Neural cell (in vitro differentiated cells): Measurements from ENCODE around the gene CPNE6. TPM values are rescaled to one million over a fixed set of nuclear protein-coding genes. Genes with fewer than 3 reads are reported as not detected.

ENCODE experiments used
- H2AFZ ChIP-seq: fragments of 200-600, 300-800 bp; sonication (generic), shearing (Covaris generic); 2 replicates; pipeline ENCODE4 v1.6.0; 2014; ENCODE audit warnings: low read depth, mild to moderate bottlenecking, antibody characterized with exemption, low read length, moderate library complexity
- H3F3A ChIP-seq: fragments of 200-600 bp; shearing (Covaris generic); 2 replicates; pipeline ENCODE4 v1.6.1; 2016; ENCODE audit warnings: mild to moderate bottlenecking, moderate library complexity, mixed read lengths, antibody characterized with exemption, low read length; ENCODE audit not compliant: insufficient read depth, poor library complexity, severe bottlenecking
- H3K27ac ChIP-seq: fragments of 200-600, 300-800 bp; sonication (generic), shearing (Covaris generic); 2 replicates; pipeline ENCODE4 v1.5.1; 2014; ENCODE audit warnings: mild to moderate bottlenecking, low read length, moderate library complexity
- H3K27me3 ChIP-seq: fragments of 300-800, 200-600 bp; sonication (generic), shearing (Covaris generic); 2 replicates; pipeline ENCODE4 v1.6.0; 2014; ENCODE audit warnings: mild to moderate bottlenecking, low read depth, low read length, moderate library complexity; ENCODE audit not compliant: insufficient read depth
- H3K36me3 ChIP-seq: fragments of 300-800, 200-600 bp; sonication (generic), shearing (Covaris generic); 2 replicates; pipeline ENCODE4 v1.5.1; 2014; ENCODE audit warnings: mild to moderate bottlenecking, antibody characterized with exemption, low read length, moderate library complexity; ENCODE audit not compliant: insufficient read depth
- H3K4me2 ChIP-seq: fragments of 300-800, 200-600 bp; sonication (generic), shearing (Covaris generic); 2 replicates; pipeline ENCODE4 v1.6.0; 2014; ENCODE audit warnings: mild to moderate bottlenecking, low read length
- H3K4me3 ChIP-seq: fragments of 300-800, 200-600 bp; sonication (generic), shearing (Covaris generic); 2 replicates; pipeline ENCODE4 v1.5.1; 2014; ENCODE audit warnings: mild to moderate bottlenecking, low read length, moderate library complexity
- H3K79me2 ChIP-seq: fragments of 200-600 bp; shearing (Covaris generic); replicated peaks from 2 replicates; pipeline ENCODE4 v1.6.0; 2014; ENCODE audit warnings: mild to moderate bottlenecking, low read length, moderate library complexity; ENCODE audit not compliant: insufficient read depth
- H3K9ac ChIP-seq: fragments of 300-800, 200-600 bp; sonication (generic), shearing (Covaris generic); 2 replicates; pipeline ENCODE4 v1.6.1; 2016; ENCODE audit warnings: mild to moderate bottlenecking, low read length, mixed read lengths
- H3K9me2 ChIP-seq: fragments of 200-600 bp; shearing (Covaris generic); 2 replicates; pipeline ENCODE4 v1.6.1; 2016; ENCODE audit warnings: mild to moderate bottlenecking, low read length, mixed read lengths; ENCODE audit not compliant: insufficient read depth
- H3K9me3 ChIP-seq: fragments of 200-600, 300-800 bp; sonication (generic), shearing (Covaris generic); 2 replicates; pipeline ENCODE4 v1.6.1; 2016; ENCODE audit warnings: mild to moderate bottlenecking, mixed run types, low read length, moderate library complexity, mixed read lengths
- H4K20me1 ChIP-seq: fragments of 200-600 bp; shearing (Covaris generic); 2 replicates; pipeline ENCODE4 v1.6.1; 2016; ENCODE audit warnings: mild to moderate bottlenecking, mixed run types; ENCODE audit not compliant: insufficient read depth
- EP300 ChIP-seq: fragments of 450-650 bp; conservative IDR thresholded peaks from 2 replicates; pipeline ENCODE4 v1.6.1; 2014; ENCODE audit warnings: antibody characterized with exemption, mild to moderate bottlenecking, moderate library complexity; ENCODE audit not compliant: poor library complexity, severe bottlenecking
- EZH2 ChIP-seq: fragments of 200-600, 300-800 bp; shearing (Covaris generic), sonication (generic); IDR thresholded peaks from 2 replicates; pipeline ENCODE4 v1.6.1; 2014; ENCODE audit warnings: antibody characterized with exemption, low read length, borderline replicate concordance, mild to moderate bottlenecking; ENCODE audit not compliant: insufficient read depth, poor library complexity, severe bottlenecking
- MXI1 ChIP-seq: fragments of 450-650 bp; conservative IDR thresholded peaks from 2 replicates; pipeline ENCODE4 v1.6.1; 2014; ENCODE audit warnings: antibody characterized with exemption, mild to moderate bottlenecking; ENCODE audit not compliant: poor library complexity, severe bottlenecking
- POLR2AphosphoS5 ChIP-seq: IDR thresholded peaks from 2 replicates; pipeline ENCODE4 v1.6.1; 2012
- RAD21 ChIP-seq: fragments of 450-650 bp; conservative IDR thresholded peaks from 2 replicates; pipeline ENCODE4 v1.6.1; 2014; ENCODE audit warnings: antibody characterized with exemption, mild to moderate bottlenecking, moderate library complexity
- SMC3 ChIP-seq: fragments of 450-650 bp; conservative IDR thresholded peaks from 2 replicates; pipeline ENCODE4 v1.6.1; 2014; ENCODE audit warnings: antibody characterized with exemption, mild to moderate bottlenecking, moderate library complexity; ENCODE audit not compliant: poor library complexity
- TAF1 ChIP-seq: IDR thresholded peaks from 2 replicates; pipeline ENCODE4 v1.6.1; 2012; ENCODE audit warnings: low read depth
- polyA plus RNA-seq: library from polyadenylated mRNA; depleted of rRNA; stranded (reverse); fragments of >200 nt; gene quantifications from 2 replicates; pipeline ENCODE4 v1.2.3, GENCODE V29; 2014
- TF ChIP-seq, protein P1 (sequence below): fragments of 450-650 bp; IDR thresholded peaks from 2 replicates; pipeline ENCODE4 v1.5.1; 2014; ENCODE audit warnings: antibody characterized with exemption, mild to moderate bottlenecking, moderate library complexity; ENCODE audit not compliant: poor library complexity, severe bottlenecking
- TF ChIP-seq, protein P2 (sequence below): IDR thresholded peaks from 2 replicates; pipeline ENCODE4 v1.6.1; 2012; ENCODE audit warnings: borderline replicate concordance

The CPNE6 gene
- polyA plus RNA-seq, 1 donor from 2014 or later = 4.1 TPM

DNA sequence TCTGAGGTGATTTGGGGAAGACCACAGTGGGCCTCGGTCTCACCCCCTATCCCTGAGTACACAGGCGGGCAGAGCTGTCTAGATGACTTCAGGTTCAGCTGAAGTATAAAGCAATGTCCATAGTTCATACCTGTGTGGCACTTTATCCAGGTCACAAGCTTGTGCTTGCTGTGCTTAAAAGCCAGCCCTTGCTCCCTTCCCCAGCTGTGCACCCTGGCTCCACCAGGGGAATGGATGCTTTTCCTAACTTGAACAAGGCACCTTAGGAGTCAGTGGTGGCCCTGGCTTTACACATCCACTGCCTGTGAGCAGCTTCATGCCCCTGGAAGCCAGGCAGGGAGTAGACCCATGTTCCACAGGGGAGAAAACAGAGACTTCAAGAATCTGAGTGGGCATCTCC, 14.1 kb upstream of the CPNE6 start:
- no peak for TF ChIP-seq TAF1
- TF ChIP-seq, protein P1, sequence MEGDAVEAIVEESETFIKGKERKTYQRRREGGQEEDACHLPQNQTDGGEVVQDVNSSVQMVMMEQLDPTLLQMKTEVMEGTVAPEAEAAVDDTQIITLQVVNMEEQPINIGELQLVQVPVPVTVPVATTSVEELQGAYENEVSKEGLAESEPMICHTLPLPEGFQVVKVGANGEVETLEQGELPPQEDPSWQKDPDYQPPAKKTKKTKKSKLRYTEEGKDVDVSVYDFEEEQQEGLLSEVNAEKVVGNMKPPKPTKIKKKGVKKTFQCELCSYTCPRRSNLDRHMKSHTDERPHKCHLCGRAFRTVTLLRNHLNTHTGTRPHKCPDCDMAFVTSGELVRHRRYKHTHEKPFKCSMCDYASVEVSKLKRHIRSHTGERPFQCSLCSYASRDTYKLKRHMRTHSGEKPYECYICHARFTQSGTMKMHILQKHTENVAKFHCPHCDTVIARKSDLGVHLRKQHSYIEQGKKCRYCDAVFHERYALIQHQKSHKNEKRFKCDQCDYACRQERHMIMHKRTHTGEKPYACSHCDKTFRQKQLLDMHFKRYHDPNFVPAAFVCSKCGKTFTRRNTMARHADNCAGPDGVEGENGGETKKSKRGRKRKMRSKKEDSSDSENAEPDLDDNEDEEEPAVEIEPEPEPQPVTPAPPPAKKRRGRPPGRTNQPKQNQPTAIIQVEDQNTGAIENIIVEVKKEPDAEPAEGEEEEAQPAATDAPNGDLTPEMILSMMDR = no peak
- no peak for TF ChIP-seq SMC3
- no peak for TF ChIP-seq RAD21
- no peak for TF ChIP-seq EP300
- TF ChIP-seq, protein P2, sequence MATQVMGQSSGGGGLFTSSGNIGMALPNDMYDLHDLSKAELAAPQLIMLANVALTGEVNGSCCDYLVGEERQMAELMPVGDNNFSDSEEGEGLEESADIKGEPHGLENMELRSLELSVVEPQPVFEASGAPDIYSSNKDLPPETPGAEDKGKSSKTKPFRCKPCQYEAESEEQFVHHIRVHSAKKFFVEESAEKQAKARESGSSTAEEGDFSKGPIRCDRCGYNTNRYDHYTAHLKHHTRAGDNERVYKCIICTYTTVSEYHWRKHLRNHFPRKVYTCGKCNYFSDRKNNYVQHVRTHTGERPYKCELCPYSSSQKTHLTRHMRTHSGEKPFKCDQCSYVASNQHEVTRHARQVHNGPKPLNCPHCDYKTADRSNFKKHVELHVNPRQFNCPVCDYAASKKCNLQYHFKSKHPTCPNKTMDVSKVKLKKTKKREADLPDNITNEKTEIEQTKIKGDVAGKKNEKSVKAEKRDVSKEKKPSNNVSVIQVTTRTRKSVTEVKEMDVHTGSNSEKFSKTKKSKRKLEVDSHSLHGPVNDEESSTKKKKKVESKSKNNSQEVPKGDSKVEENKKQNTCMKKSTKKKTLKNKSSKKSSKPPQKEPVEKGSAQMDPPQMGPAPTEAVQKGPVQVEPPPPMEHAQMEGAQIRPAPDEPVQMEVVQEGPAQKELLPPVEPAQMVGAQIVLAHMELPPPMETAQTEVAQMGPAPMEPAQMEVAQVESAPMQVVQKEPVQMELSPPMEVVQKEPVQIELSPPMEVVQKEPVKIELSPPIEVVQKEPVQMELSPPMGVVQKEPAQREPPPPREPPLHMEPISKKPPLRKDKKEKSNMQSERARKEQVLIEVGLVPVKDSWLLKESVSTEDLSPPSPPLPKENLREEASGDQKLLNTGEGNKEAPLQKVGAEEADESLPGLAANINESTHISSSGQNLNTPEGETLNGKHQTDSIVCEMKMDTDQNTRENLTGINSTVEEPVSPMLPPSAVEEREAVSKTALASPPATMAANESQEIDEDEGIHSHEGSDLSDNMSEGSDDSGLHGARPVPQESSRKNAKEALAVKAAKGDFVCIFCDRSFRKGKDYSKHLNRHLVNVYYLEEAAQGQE = no peak
- no peak for TF ChIP-seq POLR2AphosphoS5
- TF ChIP-seq MXI1 = no peak
- TF ChIP-seq EZH2 = no peak
- H3F3A ChIP-seq = no peaks in the 10 kb centered on the region
- no peaks in the 10 kb centered on the region for H3K9me2 ChIP-seq
- no peak overlapping the region for H2AFZ ChIP-seq
- no peak overlapping the region for H3K4me2 ChIP-seq
- no peaks in the 10 kb centered on the region for H3K27me3 ChIP-seq
- H3K9me3 ChIP-seq = no peaks in the 10 kb centered on the region
- H3K36me3 ChIP-seq = no peaks in the 10 kb centered on the region
- H3K9ac ChIP-seq = no peak overlapping the region
- no peak overlapping the region for H3K27ac ChIP-seq
- H3K4me3 ChIP-seq = no peak overlapping the region
- H4K20me1 ChIP-seq = no peaks in the 10 kb centered on the region
- H3K79me2 ChIP-seq = peaks cover 9% of the 10 kb centered on the region

DNA sequence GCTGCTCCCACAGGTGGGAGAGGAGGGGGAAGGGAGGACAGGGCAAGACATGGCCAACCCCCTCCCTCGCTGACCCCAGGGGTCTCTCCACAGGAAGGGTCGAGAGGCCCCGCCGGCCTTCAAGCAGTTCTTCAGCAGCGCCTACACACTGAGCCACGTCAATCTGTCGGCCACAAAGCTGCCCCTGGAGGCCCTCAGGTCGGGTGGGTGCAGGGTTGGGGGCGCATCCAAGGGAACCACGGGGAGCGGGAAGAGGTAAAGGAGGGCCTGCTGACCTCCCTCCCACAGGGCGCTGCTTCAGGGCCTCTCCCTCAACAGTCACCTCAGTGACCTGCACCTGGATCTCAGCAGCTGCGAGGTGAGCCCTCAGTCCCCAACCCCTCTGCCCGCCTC, 13.5 kb upstream of the CPNE6 start:
- Histone ChIP-seq H3K4me2 (no peak overlapping the region), H3K9ac (no peak overlapping the region), H4K20me1 (no peaks in the 10 kb centered on the region), H3K9me3 (no peaks in the 10 kb centered on the region), H3K27ac (no peak overlapping the region), H3K9me2 (no peaks in the 10 kb centered on the region), H3K27me3 (no peaks in the 10 kb centered on the region), H3K4me3 (no peak overlapping the region), H3F3A (no peaks in the 10 kb centered on the region), H3K36me3 (no peaks in the 10 kb centered on the region), H2AFZ (no peak overlapping the region), H3K79me2 (peaks cover 3% of the 10 kb centered on the region)
- TF ChIP-seq, protein P1 = no peak
- TF ChIP-seq SMC3 = no peak
- TF ChIP-seq MXI1 = no peak
- no peak for TF ChIP-seq POLR2AphosphoS5
- TF ChIP-seq TAF1 = no peak
- no peak for TF ChIP-seq EP300
- TF ChIP-seq RAD21 = no peak
